NCI-H187 treated with DMSO at 0.1 percent for 48 hours (cell line): Measurements from ENCODE around the gene TOP2A.

Source experiments
- DNase-seq: peaks from one replicate; lab custom pipeline; 2025; lab: John Stamatoyannopoulos, UW

TOP2A gene

GRCh38 chr17:40356990-40357881 is 60.5 kb downstream of the TOP2A start:
- DNase-seq: no peak

DNA sequence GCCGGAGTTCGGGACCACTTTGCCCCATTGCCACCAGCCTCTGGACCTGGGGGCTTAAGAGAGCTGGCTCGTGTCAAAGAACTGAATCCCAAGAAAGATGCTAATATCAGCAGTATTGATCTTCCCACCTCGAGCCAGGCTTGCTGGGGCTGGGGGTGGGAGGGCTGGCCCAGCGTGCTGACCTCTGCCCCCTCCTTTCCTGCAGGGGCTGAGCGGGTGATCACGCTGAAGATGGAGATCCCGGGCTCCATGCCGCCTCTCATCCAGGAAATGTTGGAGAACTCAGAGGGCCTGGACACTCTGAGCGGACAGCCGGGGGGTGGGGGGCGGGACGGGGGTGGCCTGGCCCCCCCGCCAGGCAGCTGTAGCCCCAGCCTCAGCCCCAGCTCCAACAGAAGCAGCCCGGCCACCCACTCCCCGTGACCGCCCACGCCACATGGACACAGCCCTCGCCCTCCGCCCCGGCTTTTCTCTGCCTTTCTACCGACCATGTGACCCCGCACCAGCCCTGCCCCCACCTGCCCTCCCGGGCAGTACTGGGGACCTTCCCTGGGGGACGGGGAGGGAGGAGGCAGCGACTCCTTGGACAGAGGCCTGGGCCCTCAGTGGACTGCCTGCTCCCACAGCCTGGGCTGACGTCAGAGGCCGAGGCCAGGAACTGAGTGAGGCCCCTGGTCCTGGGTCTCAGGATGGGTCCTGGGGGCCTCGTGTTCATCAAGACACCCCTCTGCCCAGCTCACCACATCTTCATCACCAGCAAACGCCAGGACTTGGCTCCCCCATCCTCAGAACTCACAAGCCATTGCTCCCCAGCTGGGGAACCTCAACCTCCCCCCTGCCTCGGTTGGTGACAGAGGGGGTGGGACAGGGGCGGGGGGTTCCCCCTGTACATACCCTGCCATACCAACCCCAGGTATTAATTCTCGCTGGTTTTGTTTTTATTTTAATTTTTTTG is 61.6 kb downstream of the TOP2A start:
- DNase-seq: no peak

GRCh38 chr17:40355123-40355803 is 62.4 kb downstream of the TOP2A start:
- no peak for DNase-seq

DNA sequence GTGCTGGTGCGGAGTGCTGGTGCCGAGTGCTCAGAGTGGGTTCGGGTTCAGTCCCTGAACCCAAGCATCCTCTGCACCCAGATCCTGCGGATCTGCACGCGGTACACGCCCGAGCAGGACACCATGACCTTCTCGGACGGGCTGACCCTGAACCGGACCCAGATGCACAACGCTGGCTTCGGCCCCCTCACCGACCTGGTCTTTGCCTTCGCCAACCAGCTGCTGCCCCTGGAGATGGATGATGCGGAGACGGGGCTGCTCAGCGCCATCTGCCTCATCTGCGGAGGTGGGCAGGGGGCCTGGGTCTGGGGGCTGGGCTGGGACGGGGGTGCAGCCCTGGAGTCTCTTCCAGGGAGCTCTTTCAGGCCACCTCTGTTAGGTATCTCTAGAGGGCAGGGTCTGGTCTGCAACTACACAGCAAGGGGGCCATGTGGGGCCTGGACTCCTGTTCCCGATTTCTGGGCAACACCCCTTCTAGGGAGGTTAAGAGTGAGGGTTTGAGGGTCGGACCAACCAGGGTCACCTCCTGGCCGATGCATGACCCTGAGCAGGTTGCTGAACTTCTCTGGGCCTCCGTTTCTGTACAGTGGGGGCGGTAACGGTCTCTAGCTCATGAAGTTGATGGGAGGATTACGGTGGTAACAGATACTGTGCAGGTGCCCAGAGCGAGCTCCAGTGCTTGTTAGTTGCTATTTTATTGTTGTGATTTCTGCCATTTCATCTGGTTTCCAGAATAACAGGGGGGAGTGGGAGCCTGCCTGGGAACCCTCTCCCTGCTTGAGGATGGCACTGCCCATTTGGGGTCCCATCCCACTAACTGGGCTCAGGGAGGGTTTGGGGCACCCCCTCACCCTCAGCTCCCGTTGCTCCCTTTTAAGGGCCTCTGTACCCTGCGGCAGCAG is 63.2 kb downstream of the TOP2A start:
- no peak for DNase-seq

- no peak for DNase-seq
Observed at GRCh38 chr17:40352779-40353394, 64.8 kb downstream of the TOP2A start.

- DNase-seq: no peak
Observed at GRCh38 chr17:40352237-40352778, 65.4 kb downstream of the TOP2A start.

GRCh38 chr17:40351359-40352236 is 66.1 kb downstream of the TOP2A start:
- DNase-seq: no peak

DNA sequence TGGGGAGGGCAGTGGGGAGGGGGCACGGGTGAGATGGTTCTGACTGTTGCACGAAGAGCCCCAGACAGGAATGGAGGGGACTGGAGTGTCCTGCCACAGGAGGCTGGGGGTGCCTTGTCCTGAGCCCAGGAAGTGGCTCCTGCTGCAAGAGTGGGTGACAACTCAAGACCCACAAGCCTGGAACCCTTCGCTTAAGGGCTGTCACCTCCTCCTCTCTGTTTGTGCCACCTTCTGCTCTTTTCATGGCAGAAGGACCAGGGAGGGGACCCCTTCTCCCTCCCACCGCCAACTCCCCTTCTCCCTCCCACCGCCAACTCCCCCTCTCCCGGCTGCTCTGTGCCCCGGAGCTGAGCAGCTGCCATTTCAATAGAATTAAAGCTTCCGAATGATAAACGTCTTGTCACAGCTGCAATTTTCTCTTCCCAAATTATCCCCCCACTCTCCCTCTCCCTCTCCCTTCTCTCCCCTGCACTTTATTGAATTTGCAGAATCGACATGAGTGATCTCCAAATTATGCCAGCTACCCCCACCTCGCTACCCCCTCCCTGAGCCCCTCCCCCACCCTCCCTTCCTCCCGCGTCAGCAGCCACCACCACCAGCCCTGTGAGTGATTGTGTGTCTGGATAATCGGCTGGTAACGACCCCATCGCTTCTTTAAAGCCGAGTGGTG is 66.9 kb downstream of the TOP2A start:
- DNase-seq: no peak

- DNase-seq: no peak
Observed at GRCh38 chr17:40349895-40350688, 67.6 kb downstream of the TOP2A start.

DNA sequence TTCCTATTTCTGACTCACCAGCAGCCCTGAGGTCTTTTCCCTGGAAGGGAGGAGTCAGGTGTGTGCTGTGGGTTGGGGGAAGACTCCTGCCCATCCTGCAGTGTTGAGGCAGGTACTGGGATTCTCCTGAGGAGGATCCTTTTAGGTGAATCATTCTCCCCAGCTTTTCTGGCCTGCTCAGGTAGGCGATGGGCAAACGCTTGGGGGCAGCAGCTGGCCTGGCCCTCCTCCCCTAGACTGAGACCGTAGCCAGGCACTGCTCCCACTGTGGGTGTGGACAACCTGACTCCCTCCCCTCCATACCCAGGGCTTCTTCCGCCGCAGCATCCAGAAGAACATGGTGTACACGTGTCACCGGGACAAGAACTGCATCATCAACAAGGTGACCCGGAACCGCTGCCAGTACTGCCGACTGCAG is 68.2 kb downstream of the TOP2A start:
- DNase-seq: no peak

- no peak for DNase-seq
Observed at GRCh38 chr17:40348562-40349476, 68.9 kb downstream of the TOP2A start.

DNA sequence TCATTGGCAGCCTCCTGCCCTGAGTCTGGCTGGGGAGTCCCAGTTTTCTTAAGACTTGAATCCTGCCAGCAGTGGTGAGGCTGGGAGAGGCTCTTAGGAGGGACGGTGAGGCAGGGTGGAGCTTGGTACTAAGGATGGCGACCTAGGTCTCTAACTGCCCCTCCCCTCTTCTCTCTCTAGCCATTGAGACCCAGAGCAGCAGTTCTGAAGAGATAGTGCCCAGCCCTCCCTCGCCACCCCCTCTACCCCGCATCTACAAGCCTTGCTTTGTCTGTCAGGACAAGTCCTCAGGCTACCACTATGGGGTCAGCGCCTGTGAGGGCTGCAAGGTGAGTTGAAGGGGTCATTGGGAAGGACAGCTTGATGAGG is 69.6 kb downstream of the TOP2A start:
- no peak for DNase-seq

DNA sequence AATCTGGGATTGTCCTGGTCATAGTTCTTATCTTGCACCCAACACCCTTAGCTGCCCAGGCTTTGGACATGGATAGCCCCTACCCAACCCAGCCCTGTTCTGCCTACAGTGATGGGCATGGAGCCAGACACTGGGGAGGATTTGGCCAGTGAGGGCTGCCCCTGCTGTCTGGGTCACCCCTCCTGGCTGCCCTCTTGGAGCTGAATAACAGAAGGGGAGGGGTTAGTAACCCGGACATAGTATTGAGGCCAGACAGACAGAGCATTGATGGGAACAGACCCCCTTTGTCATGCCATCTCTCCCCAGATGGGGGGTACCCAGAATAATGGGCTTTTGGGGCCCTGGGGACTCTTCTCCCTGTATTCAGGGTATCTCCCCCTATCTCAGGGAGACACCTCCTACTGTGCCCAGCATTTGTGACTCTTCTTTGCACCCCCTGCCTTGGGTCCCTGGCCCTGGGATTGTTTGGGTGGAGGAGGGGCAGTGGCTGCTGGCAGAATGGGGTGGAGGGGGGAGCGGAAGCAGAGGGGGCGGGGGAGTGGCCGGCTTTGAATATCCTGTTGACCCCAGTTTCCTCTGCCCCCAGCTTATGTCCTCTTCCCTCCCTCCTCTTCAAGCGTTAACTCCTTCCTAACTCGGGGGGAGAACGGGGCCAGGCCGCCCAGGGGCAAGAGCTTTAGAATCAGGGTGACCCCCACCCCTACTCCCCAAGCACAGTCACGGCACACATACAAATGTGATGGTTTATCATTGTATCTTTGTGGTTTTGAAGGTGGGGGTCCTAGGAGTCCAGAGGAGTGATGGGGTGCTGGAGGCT is 70.2 kb downstream of the TOP2A start:
- no peak for DNase-seq

DNA sequence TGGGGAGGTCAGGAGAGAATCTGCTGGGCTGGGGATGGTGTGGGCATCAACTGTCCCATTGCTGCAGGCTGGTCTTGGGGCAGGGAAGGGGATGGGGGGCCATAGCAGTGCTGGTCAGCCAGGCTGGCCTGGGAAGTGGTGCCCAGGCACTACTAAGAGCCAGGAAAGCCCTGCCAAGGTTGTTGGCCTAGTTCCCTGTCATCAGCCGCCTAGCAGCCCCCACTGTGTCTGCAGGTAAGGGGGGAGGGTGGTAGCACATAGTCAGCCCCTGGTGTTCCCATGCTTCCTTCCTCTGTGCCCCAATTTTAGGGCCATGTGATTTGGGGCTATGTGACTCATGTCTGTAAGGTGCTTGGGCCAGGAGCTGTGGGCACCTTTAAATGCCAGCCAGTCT is 70.9 kb downstream of the TOP2A start:
- no peak for DNase-seq

DNA sequence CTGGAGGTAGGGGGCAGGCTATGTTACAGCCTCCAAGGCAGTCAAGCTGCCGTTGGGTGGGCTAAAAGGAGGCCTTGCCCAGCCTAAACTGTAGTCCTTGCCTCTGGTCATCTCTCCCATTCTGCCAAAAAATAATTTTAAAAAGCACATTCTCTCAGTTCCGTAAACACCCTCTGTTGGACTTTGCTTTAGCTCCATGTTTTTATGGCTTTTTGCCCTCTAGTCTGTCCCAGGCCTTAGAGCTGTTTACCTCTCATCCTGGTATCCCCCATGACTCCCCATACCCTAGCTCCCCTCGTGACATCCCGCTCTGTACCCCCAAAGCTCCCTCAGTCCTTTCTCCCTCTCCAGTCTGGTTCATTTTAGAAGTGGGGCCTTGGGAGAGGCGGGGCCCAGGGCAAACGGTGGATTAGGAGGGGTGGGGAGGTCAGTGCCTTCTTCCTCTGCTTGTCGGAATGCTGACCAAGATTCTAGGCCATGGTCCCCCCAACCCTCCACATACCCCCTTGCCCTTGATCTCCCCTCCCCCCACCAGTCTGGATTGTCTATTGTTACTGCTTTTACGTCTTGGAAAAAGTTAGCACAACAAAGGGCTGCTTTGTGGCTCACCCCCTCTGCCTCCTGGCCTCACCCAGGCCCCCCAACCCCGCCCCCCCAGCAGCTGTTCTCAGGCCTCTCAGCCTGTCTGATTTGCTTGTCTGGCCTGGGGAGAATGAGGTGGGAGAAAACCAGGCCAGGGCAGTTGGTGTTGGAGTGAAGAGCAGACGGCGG is 71.5 kb downstream of the TOP2A start:
- DNase-seq: no peak
